ENCODE measurements around the gene DEF6. TPM values are rescaled to one million over a fixed set of nuclear protein-coding genes. Genes with fewer than 3 reads are reported as not detected.

Gene DEF6
- total RNA-seq, 1 experiment from 2014 or later, result 37.3 TPM

- DNase-seq (no peak), ATAC-seq (no peak)
- Histone ChIP-seq H3K27me3 (ENCODE audit: low read length) (no peaks in the 10 kb centered on the region), H3K27ac (ENCODE audit: low read length) (no peak overlapping the region), H3K9me3 (ENCODE audit: low read length) (no peaks in the 10 kb centered on the region), H3K4me3 (ENCODE audit: low read length) (no peak overlapping the region), H3K9ac (ENCODE audit: low read length) (no peak overlapping the region), H3K4me1 (ENCODE audit: insufficient read depth, low read length) (peaks cover 6% of the 10 kb centered on the region), H3K36me3 (ENCODE audit: low read depth, low read length) (no peaks in the 10 kb centered on the region), H3K4me2 (ENCODE audit: low read length) (no peak overlapping the region), H2AFZ (ENCODE audit: low read length) (no peak overlapping the region), H3F3A (ENCODE audit: low read length, unreplicated experiment) (no peaks in the 10 kb centered on the region), H4K20me1 (ENCODE audit: low read length) (no peaks in the 10 kb centered on the region), H3K9me2 (replicated peaks; ENCODE audit: low read length) (no peaks in the 10 kb centered on the region), H3K79me2 (ENCODE audit: low read length) (no peaks in the 10 kb centered on the region)
- TF ChIP-seq EZH2phosphoT487 (IDR thresholded peaks at IDR 0.05; ENCODE audit: borderline replicate concordance, low read length) (no peak), EZH2 (IDR thresholded peaks at IDR 0.05; ENCODE audit: low read length, unreplicated experiment) (no peak)
- TF ChIP-seq, protein P1, sequence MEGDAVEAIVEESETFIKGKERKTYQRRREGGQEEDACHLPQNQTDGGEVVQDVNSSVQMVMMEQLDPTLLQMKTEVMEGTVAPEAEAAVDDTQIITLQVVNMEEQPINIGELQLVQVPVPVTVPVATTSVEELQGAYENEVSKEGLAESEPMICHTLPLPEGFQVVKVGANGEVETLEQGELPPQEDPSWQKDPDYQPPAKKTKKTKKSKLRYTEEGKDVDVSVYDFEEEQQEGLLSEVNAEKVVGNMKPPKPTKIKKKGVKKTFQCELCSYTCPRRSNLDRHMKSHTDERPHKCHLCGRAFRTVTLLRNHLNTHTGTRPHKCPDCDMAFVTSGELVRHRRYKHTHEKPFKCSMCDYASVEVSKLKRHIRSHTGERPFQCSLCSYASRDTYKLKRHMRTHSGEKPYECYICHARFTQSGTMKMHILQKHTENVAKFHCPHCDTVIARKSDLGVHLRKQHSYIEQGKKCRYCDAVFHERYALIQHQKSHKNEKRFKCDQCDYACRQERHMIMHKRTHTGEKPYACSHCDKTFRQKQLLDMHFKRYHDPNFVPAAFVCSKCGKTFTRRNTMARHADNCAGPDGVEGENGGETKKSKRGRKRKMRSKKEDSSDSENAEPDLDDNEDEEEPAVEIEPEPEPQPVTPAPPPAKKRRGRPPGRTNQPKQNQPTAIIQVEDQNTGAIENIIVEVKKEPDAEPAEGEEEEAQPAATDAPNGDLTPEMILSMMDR (conservative IDR thresholded peaks at IDR 0.05; ENCODE audit: low read depth, low read length), result no peak
- POLR2A ChIA-PET (ENCODE audit: unreplicated experiment), result no interaction called here
- no TSS peak for BruUV-seq (replicated peaks)
- intact Hi-C loops (cut with micrococcal nuclease), result no loop called here
- CTCF ChIA-PET, result no interaction called here
Measured at GRCh38 chr6:35312807-35313206, 15.2 kb downstream of the DEF6 start.

DNA sequence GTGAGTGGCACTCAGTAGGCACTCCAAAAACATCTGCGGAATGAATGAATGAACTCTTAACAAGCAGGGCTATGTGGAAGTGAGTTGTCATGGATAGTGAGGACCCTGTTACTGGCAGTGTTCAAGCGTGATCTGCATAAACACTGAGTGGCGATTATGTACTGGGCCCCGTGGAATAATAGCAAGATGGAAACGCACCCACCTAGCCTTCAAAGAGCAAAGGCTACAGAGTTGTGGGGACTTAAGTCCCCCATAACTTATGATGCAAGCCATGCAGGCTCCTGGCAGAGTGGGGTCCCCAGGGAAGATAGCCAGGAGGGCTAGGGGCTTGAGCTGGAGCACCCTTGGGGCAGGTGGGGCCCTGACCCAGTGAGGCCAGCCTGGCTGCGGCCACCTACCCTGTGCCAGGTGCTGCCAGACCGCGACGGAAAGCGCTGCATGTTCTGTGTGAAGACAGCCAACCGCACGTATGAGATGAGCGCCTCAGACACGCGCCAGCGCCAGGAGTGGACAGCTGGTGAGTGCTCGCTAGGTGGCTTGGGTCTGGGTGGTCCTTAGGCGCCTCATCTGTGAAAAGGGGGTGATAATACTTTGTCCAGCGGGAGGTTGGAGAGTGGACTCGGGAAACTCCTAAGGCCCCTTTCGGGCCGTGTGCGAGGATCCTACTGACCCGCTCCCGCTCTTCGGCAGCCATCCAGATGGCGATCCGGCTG, 20.0 kb downstream of the DEF6 start:
- H3K9me3 ChIP-seq (ENCODE audit: low read length), result no peaks in the 10 kb centered on the region
- intact Hi-C loops (cut with micrococcal nuclease), result loop anchor here (2.0 kb wide), 1 partner anchor 15 kb away; no protein-coding TSS in a partner anchor
- H3K4me3 ChIP-seq (ENCODE audit: low read length), result peak overlapping the region; percentile 70
- H3K79me2 ChIP-seq (ENCODE audit: low read length), result no peaks in the 10 kb centered on the region
- H3K9me2 ChIP-seq (replicated peaks; ENCODE audit: low read length), result no peaks in the 10 kb centered on the region
- H3K4me2 ChIP-seq (ENCODE audit: low read length), result peak overlapping the region; percentile 88
- DNase-seq (peak; percentile 38), ATAC-seq (peak; percentile 62)
- POLR2A ChIA-PET (ENCODE audit: unreplicated experiment), result interaction anchor here (0.6 kb wide), 2 partner anchors 16 to 160 kb away, joined by 3 to 4 read pairs; no protein-coding TSS in a partner anchor
- H3K27me3 ChIP-seq (ENCODE audit: low read length), result no peaks in the 10 kb centered on the region
- no peak overlapping the region for H3K27ac ChIP-seq (ENCODE audit: low read length)
- CTCF ChIA-PET, result interaction anchor here (1.0 to 1.1 kb wide), 3 partner anchors 10 to 132 kb away, joined by 4 to 7 read pairs (median 5); no protein-coding TSS in a partner anchor
- H3F3A ChIP-seq (ENCODE audit: low read length, unreplicated experiment), result no peaks in the 10 kb centered on the region
- 0 out of 2 replicates have a peak, but pooled peaks cover 5% of the 10 kb centered on the region for H3K36me3 ChIP-seq (ENCODE audit: low read depth, low read length)
- H3K4me1 ChIP-seq (ENCODE audit: insufficient read depth, low read length), result peaks cover 9% of the 10 kb centered on the region
- peak overlapping the region; percentile 85 for H2AFZ ChIP-seq (ENCODE audit: low read length)
- BruUV-seq (replicated peaks), result no TSS peak
- peak overlapping the region; percentile 33 for H3K9ac ChIP-seq (ENCODE audit: low read length)
- no peaks in the 10 kb centered on the region for H4K20me1 ChIP-seq (ENCODE audit: low read length)
- TF ChIP-seq EZH2 (IDR thresholded peaks at IDR 0.05; ENCODE audit: low read length, unreplicated experiment), result no peak
- TF ChIP-seq EZH2phosphoT487 (IDR thresholded peaks at IDR 0.05; ENCODE audit: borderline replicate concordance, low read length), result no peak
- TF ChIP-seq, protein P1 (conservative IDR thresholded peaks at IDR 0.05; ENCODE audit: low read depth, low read length), result no peak

Data from PC-3 (cell line).